MCF 10A (cell line): Measurements from ENCODE around the gene APBB2. TPM values are rescaled to one million over a fixed set of nuclear protein-coding genes. Genes with fewer than 3 reads are reported as not detected.

Source experiments
- BruUV-seq: library from RNA; stranded (reverse); fragments of 400-500 nt; replicated peaks from 2 replicates; lab custom pipeline; 2021; lab: Mats Ljungman, UMichigan
- CTCF ChIA-PET: fragments of 300-600 bp; sonication (Branson Sonifier 250); formaldehyde crosslinking; extraction: SDS; loops from one replicate; lab custom pipeline; 2021; ENCODE audit warnings: antibody characterized with exemption, inconsistent platforms; lab: Yijun Ruan, JAX
- POLR2A ChIA-PET: fragments of 300-600, 350-650 bp; sonication (Branson Sonifier 250); formaldehyde crosslinking; extraction: SDS; loops from one replicate; lab custom pipeline; 2020; ENCODE audit warnings: antibody characterized with exemption, inconsistent platforms; lab: Yijun Ruan, JAX
- DNase-seq: peaks from one replicate; pipeline ENCODE4 v3.0.0-alpha.2; 2018; ENCODE audit not compliant: unreplicated experiment
- H3K27ac Mint-ChIP-seq: one replicate; pipeline ENCODE4 v1.8.0; 2022; ENCODE audit warnings: mild to moderate bottlenecking, low read depth, mixed read lengths; ENCODE audit not compliant: unreplicated experiment
- H3K27me3 Mint-ChIP-seq: one replicate; pipeline ENCODE4 v1.8.0; 2022; ENCODE audit warnings: mixed read lengths; ENCODE audit not compliant: insufficient read depth, unreplicated experiment
- H3K36me3 Mint-ChIP-seq: one replicate; pipeline ENCODE4 v1.8.0; 2022; ENCODE audit warnings: mild to moderate bottlenecking, moderate library complexity, mixed read lengths; ENCODE audit not compliant: insufficient read depth, unreplicated experiment
- H3K4me1 Mint-ChIP-seq: one replicate; pipeline ENCODE4 v1.8.0; 2022; ENCODE audit warnings: mixed read lengths; ENCODE audit not compliant: insufficient read depth, unreplicated experiment
- H3K4me3 Mint-ChIP-seq: one replicate; pipeline ENCODE4 v1.8.0; 2022; ENCODE audit warnings: mild to moderate bottlenecking, moderate library complexity, mixed read lengths; ENCODE audit not compliant: unreplicated experiment
- H3K9me3 Mint-ChIP-seq: one replicate; pipeline ENCODE4 v1.8.0; 2022; ENCODE audit warnings: mixed read lengths; ENCODE audit not compliant: unreplicated experiment
- CTCF ChIP-seq: fragments of 200-600 bp; IDR thresholded peaks from one replicate; pipeline ENCODE4 v1.8.0; 2022; ENCODE audit warnings: antibody characterized with exemption, mild to moderate bottlenecking; ENCODE audit not compliant: unreplicated experiment
- intact Hi-C: fragments of 100-400 bp; cut with micrococcal nuclease; formaldehyde crosslinking; loops from 2 replicates; pipeline ENCODE4 v1.14.1; 2022
- total RNA-seq: library from RNA; stranded (reverse); gene quantifications from 2 replicates; pipeline ENCODE4 v1.2.3, GENCODE V29; 2022

The APBB2 gene
- total RNA-seq, 1 experiment from 2014 or later = 201 TPM

GRCh38 chr4:41221850-41222645 is 7.7 kb upstream of the APBB2 start:
- no peak for TF ChIP-seq CTCF
- Mint-ChIP-seq H3K36me3 (peaks cover 7% of the 10 kb centered on the region), H3K4me1 (no peaks in the 10 kb centered on the region), H3K4me3 (no peak overlapping the region), H3K27me3 (no peaks in the 10 kb centered on the region), H3K9me3 (no peaks in the 10 kb centered on the region), H3K27ac (no peak overlapping the region)
- no peak for DNase-seq
- intact Hi-C loops = no loop called here
- POLR2A ChIA-PET = interaction anchor here (0.6 kb wide), 1 partner anchor 713 kb away, joined by 3 read pairs; no protein-coding TSS in a partner anchor
- CTCF ChIA-PET = interaction anchor here (1.0 kb wide), 2 partner anchors 224 to 314 kb away, joined by 3 read pairs; no protein-coding TSS in a partner anchor
- BruUV-seq = no TSS peak

- no peak for TF ChIP-seq CTCF
- Mint-ChIP-seq H3K4me3 (no peak overlapping the region), H3K36me3 (peaks cover 7% of the 10 kb centered on the region), H3K4me1 (peaks cover 6% of the 10 kb centered on the region), H3K27me3 (no peaks in the 10 kb centered on the region), H3K27ac (no peak overlapping the region), H3K9me3 (no peaks in the 10 kb centered on the region)
- no TSS peak for BruUV-seq
- ChIA-PET CTCF (interaction anchor here (0.6 to 1.2 kb wide), 5 partner anchors 10 to 903 kb away, joined by 3 to 6 read pairs (median 3); no protein-coding TSS in a partner anchor), POLR2A (no interaction called here)
- DNase-seq = no peak
- intact Hi-C loops = loop anchor here (5.0 kb wide), 1 partner anchor 482 kb away; no protein-coding TSS in a partner anchor
These were observed 5.1 kb upstream of the APBB2 start for GRCh38 chr4:41219421-41219950.

GRCh38 chr4:41218703-41219102 is 4.4 kb upstream of the APBB2 start:
- intact Hi-C loops = loop anchor here (5.0 kb wide), 1 partner anchor 481 kb away; no protein-coding TSS in a partner anchor
- Mint-ChIP-seq H3K27ac (no peak overlapping the region), H3K4me3 (no peak overlapping the region), H3K27me3 (no peaks in the 10 kb centered on the region), H3K4me1 (peaks cover 6% of the 10 kb centered on the region), H3K36me3 (peaks cover 7% of the 10 kb centered on the region), H3K9me3 (no peaks in the 10 kb centered on the region)
- ChIA-PET CTCF (interaction anchor here (0.5 to 1.9 kb wide), 8 partner anchors 8 to 902 kb away, joined by 3 to 6 read pairs (median 3); no protein-coding TSS in a partner anchor), POLR2A (interaction anchor here (0.9 kb wide), 1 partner anchor 72 kb away, joined by 3 read pairs; no protein-coding TSS in a partner anchor)
- TF ChIP-seq CTCF = no peak
- no peak for DNase-seq
- no TSS peak for BruUV-seq

GRCh38 chr4:41217374-41217773 is 3.0 kb upstream of the APBB2 start:
- no peaks in the 10 kb centered on the region for H3K9me3 Mint-ChIP-seq
- TF ChIP-seq CTCF = no peak
- intact Hi-C loops = loop anchor here (5.0 kb wide), 1 partner anchor 480 kb away; no protein-coding TSS in a partner anchor
- DNase-seq = no peak
- no peaks in the 10 kb centered on the region for H3K27me3 Mint-ChIP-seq
- peaks cover 12% of the 10 kb centered on the region for H3K36me3 Mint-ChIP-seq
- peak overlapping the region; percentile 98 for H3K27ac Mint-ChIP-seq
- ChIA-PET CTCF (interaction anchor here (0.6 to 2.1 kb wide), 9 partner anchors 9 to 295 kb away, joined by 4 to 11 read pairs (median 4); no protein-coding TSS in a partner anchor), POLR2A (interaction anchor here (1.0 to 6.0 kb wide), 6 partner anchors 11 to 220 kb away, joined by 3 to 42 read pairs (median 6); no protein-coding TSS in a partner anchor)
- peak overlapping the region; percentile 86 for H3K4me3 Mint-ChIP-seq
- BruUV-seq = no TSS peak
- peaks cover 6% of the 10 kb centered on the region for H3K4me1 Mint-ChIP-seq
